GM12878 (cell line): ENCODE results near the gene SNAP47. TPM values are rescaled to one million over a fixed set of nuclear protein-coding genes. Genes with fewer than 3 reads are reported as not detected.

Experiments
- BHLHE40 ChIP-seq, 2 experiments: fragments of 450-650 bp in 1 of 2; IDR thresholded peaks; 2 replicates each; pipeline ENCODE4 v1.6.1; 2011 to 2017; ENCODE audit warnings: low read depth in 2 of 2, borderline replicate concordance in 1 of 2, improper control_type of control experiment in 1 of 2, low read length in 1 of 2, mild to moderate bottlenecking in 1 of 2
- EGR1 ChIP-seq, 2 experiments: IDR thresholded peaks; 1 replicate in 1 of 2; 2 replicates in 1 of 2; pipeline ENCODE4 v1.6.1; 2011 to 2012; ENCODE audit warnings: low read depth in 2 of 2, low read length in 2 of 2, borderline replicate concordance in 1 of 2, mild to moderate bottlenecking in 1 of 2, moderate library complexity in 1 of 2
- FOXM1 ChIP-seq: IDR thresholded peaks from 2 replicates; pipeline ENCODE4 v1.6.1; 2012; ENCODE audit warnings: low read depth, mild to moderate bottlenecking, inconsistent platforms, low read length, moderate library complexity
- JUND ChIP-seq: IDR thresholded peaks from 2 replicates; pipeline ENCODE4 v1.6.1; 2012; ENCODE audit warnings: low read depth, mild to moderate bottlenecking, low read length, improper control_type of control experiment, moderate library complexity
- MEF2A ChIP-seq: IDR thresholded peaks from 2 replicates; pipeline ENCODE4 v1.6.1; 2011; ENCODE audit warnings: low read depth, mild to moderate bottlenecking, low read length, moderate library complexity; ENCODE audit not compliant: insufficient read depth
- NBN ChIP-seq: fragments of 450-650 bp; IDR thresholded peaks from 2 replicates; pipeline ENCODE4 v1.6.1; 2016
- NFXL1 ChIP-seq: fragments of 450-650 bp; IDR thresholded peaks from 2 replicates; pipeline ENCODE4 v1.6.1; 2017; ENCODE audit warnings: antibody characterized with exemption, mild to moderate bottlenecking, borderline replicate concordance
- POLR2AphosphoS5 ChIP-seq: IDR thresholded peaks from 2 replicates; pipeline ENCODE4 v1.6.1; 2011; ENCODE audit warnings: mild to moderate bottlenecking, low read length, inconsistent platforms
- WRNIP1 ChIP-seq: IDR thresholded peaks from 2 replicates; pipeline ENCODE4 v1.6.1; 2011; ENCODE audit warnings: low read depth, low read length, improper control_type of control experiment, borderline replicate concordance
- ZNF207 ChIP-seq: fragments of 450-650 bp; IDR thresholded peaks from 2 replicates; pipeline ENCODE4 v1.6.1; 2014; ENCODE audit warnings: antibody characterized with exemption, mild to moderate bottlenecking, borderline replicate concordance
- polyA plus RNA-seq, 11 experiments: library from polyadenylated mRNA; depleted of rRNA in 4 of 11; unstranded in 6 of 11; stranded (reverse) in 5 of 11; fragments of >200 nt; fragmentation: Nextera tagmentation in 4 of 11; fragmentation: Illumina TruSeq in 1 of 11; extraction: Ambion mirVana in 4 of 11; extraction: Trizol in 1 of 11; gene quantifications; 1 replicate in 1 of 11; 2 replicates in 10 of 11; pipeline versions ENCODE4 v1.2.1 to v1.2.3, GENCODE V29; 2011 to 2016; ENCODE audit warnings: inconsistent platforms in 2 of 11, missing spikeins in 2 of 11, low read depth in 1 of 11
- total RNA-seq, 4 experiments: library from RNA; depleted of rRNA in 3 of 4; stranded (reverse); fragments of >200 nt in 3 of 4; fragmentation: Illumina TruSeq in 1 of 4; extraction: Trizol in 1 of 4; gene quantifications; 2 replicates each; pipeline versions ENCODE4 v1.2.1 to v1.2.3, GENCODE V29; 2013 to 2021
- TF ChIP-seq, protein P1 (sequence below): IDR thresholded peaks from 2 replicates; pipeline ENCODE4 v1.6.1; 2012; ENCODE audit warnings: low read length, inconsistent platforms
- TF ChIP-seq, protein P2 (sequence below): fragments of 450-650 bp; IDR thresholded peaks from 2 replicates; pipeline ENCODE4 v1.6.1; 2017; ENCODE audit warnings: mild to moderate bottlenecking, low read depth, inconsistent platforms; ENCODE audit not compliant: poor library complexity, severe bottlenecking

SNAP47 gene
- total and polyA plus RNA-seq, 10 of the 15 experiments (the other 5 are each of a cell fraction or from before 2014, with no cell fraction given): 1.3 to 39.6 (median 25.2) TPM

DNA sequence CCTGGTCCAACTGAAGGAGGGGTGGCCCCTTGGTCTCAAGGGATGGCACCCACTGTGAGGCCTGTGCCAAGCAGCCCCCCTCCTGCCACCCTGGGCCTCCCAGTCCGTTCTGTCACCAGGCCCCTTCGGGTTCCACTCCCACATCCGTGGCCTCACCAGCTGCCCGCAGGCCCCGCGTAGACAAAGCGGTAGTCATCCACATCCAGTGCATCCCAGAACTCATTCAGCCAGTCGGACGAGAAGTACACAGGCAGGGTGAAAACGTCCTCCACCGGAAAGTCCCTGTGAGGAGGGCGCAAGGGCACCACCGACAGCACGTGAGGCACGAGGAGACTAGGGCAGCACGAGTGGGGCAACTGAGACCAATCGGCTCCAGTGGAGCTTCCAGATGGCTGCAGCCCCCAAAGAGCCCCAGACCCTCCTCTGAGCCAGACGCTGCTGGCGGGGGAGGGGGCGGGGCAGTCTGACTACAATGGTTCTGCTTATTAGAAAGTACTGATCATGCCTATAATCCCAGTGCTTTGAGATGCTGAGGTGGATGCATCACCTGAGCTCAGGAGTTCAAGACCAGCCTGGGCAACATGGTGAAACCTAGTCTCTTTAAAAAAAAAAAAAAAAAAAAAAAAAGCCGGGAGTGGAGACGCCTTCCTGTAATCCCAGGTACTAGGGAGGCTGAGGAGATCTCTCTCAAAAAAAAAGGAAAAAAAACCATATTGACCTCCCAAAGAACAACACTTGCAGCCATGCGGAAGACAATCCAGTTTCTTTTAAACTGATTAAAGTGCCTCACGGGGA is 1.3 kb upstream of the SNAP47 start (continued):
- TF ChIP-seq, protein P1, sequence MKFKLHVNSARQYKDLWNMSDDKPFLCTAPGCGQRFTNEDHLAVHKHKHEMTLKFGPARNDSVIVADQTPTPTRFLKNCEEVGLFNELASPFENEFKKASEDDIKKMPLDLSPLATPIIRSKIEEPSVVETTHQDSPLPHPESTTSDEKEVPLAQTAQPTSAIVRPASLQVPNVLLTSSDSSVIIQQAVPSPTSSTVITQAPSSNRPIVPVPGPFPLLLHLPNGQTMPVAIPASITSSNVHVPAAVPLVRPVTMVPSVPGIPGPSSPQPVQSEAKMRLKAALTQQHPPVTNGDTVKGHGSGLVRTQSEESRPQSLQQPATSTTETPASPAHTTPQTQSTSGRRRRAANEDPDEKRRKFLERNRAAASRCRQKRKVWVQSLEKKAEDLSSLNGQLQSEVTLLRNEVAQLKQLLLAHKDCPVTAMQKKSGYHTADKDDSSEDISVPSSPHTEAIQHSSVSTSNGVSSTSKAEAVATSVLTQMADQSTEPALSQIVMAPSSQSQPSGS: no peak
- TF ChIP-seq FOXM1 (no peak), JUND (no peak), EGR1 (IDR thresholded peaks at IDR 0.05; ENCODE audit: borderline replicate concordance in 1 of 2, low read depth in 2 of 2, low read length in 2 of 2) (no peak), NFXL1 (no peak), BHLHE40 (IDR thresholded peaks at IDR 0.05; ENCODE audit: borderline replicate concordance in 1 of 2, low read depth in 2 of 2, low read length in 1 of 2) (no peak), WRNIP1 (no peak), ZNF207 (no peak), MEF2A (no peak), NBN (no peak), POLR2AphosphoS5 (no peak)
- TF ChIP-seq, protein P2, sequence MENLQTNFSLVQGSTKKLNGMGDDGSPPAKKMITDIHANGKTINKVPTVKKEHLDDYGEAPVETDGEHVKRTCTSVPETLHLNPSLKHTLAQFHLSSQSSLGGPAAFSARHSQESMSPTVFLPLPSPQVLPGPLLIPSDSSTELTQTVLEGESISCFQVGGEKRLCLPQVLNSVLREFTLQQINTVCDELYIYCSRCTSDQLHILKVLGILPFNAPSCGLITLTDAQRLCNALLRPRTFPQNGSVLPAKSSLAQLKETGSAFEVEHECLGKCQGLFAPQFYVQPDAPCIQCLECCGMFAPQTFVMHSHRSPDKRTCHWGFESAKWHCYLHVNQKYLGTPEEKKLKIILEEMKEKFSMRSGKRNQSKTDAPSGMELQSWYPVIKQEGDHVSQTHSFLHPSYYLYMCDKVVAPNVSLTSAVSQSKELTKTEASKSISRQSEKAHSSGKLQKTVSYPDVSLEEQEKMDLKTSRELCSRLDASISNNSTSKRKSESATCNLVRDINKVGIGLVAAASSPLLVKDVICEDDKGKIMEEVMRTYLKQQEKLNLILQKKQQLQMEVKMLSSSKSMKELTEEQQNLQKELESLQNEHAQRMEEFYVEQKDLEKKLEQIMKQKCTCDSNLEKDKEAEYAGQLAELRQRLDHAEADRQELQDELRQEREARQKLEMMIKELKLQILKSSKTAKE: no peak
- TF ChIP-seq, all 136 proteins: peak for 0
